ENCODE measurements around the gene AHCY.
"Not testable (repeated sequence)": the region's sequence is repeated elsewhere in the genome, so short reads cannot be mapped to it uniquely, and the experiment has no call there.

The AHCY gene

GRCh38 chr20:34250005-34250404, 53.1 kb downstream of the AHCY start:
- TF ChIP-seq CTCF (IDR thresholded peaks at IDR 0.05; ENCODE audit: borderline replicate concordance, control extremely low read depth, extremely low read depth, insufficient read depth, missing control alignments): no peak
- in situ Hi-C loops (cut with MboI; ENCODE audit: low sequenced_read_pairs, unreplicated experiment): no loop called here
- no peak for DNase-seq (ENCODE audit: low spot score)

GRCh38 chr20:34249291-34249690, 53.9 kb downstream of the AHCY start:
- peak; percentile 54 for DNase-seq (ENCODE audit: low spot score)
- TF ChIP-seq CTCF (IDR thresholded peaks at IDR 0.05; ENCODE audit: borderline replicate concordance, control extremely low read depth, extremely low read depth, insufficient read depth, missing control alignments): no peak
- in situ Hi-C loops (cut with MboI; ENCODE audit: low sequenced_read_pairs, unreplicated experiment): no loop called here

GRCh38 chr20:34246126-34246626, 57.0 kb downstream of the AHCY start:
- in situ Hi-C loops (cut with MboI; ENCODE audit: low sequenced_read_pairs, unreplicated experiment): no loop called here
- TF ChIP-seq CTCF (IDR thresholded peaks at IDR 0.05; ENCODE audit: borderline replicate concordance, control extremely low read depth, extremely low read depth, insufficient read depth, missing control alignments): no peak
- DNase-seq (ENCODE audit: low spot score): no peak

- no peak for DNase-seq (ENCODE audit: low spot score)
- in situ Hi-C loops (cut with MboI; ENCODE audit: low sequenced_read_pairs, unreplicated experiment): no loop called here
- TF ChIP-seq CTCF (IDR thresholded peaks at IDR 0.05; ENCODE audit: borderline replicate concordance, control extremely low read depth, extremely low read depth, insufficient read depth, missing control alignments): no peak
These were observed 59.8 kb downstream of the AHCY start for GRCh38 chr20:34243377-34243776.

GRCh38 chr20:34242879-34243278, 60.3 kb downstream of the AHCY start:
- DNase-seq (ENCODE audit: low spot score): no peak
- in situ Hi-C loops (cut with MboI; ENCODE audit: low sequenced_read_pairs, unreplicated experiment): no loop called here
- no peak for TF ChIP-seq CTCF (IDR thresholded peaks at IDR 0.05; ENCODE audit: borderline replicate concordance, control extremely low read depth, extremely low read depth, insufficient read depth, missing control alignments)

GRCh38 chr20:34242015-34242414, 61.1 kb downstream of the AHCY start:
- DNase-seq (ENCODE audit: low spot score); in situ Hi-C loops (cut with MboI; ENCODE audit: low sequenced_read_pairs, unreplicated experiment): not testable (repeated sequence)

- TF ChIP-seq CTCF (IDR thresholded peaks at IDR 0.05; ENCODE audit: borderline replicate concordance, control extremely low read depth, extremely low read depth, insufficient read depth, missing control alignments): no peak
- DNase-seq (ENCODE audit: low spot score): no peak
- in situ Hi-C loops (cut with MboI; ENCODE audit: low sequenced_read_pairs, unreplicated experiment): no loop called here
These were observed 62.2 kb downstream of the AHCY start, which contains the start of gene ASIP for GRCh38 chr20:34240693-34241615. Gene ASIP (plus strand): TSS chr20:34241423. CDS start chr20:34260375, 18,952 bp downstream.

Measured in GM13976 (cell line).